ENCODE measurements around the gene CTIF. TPM values are rescaled to one million over a fixed set of nuclear protein-coding genes. Genes with fewer than 3 reads are reported as not detected.

Gene CTIF
- total RNA-seq, 1 experiment from 2014 or later: 5.8 TPM

GRCh38 chr18:48864876-48865275 is 326.0 kb downstream of the CTIF start:
- Histone ChIP-seq H3K27me3 (ENCODE audit: low read length) (no peaks in the 10 kb centered on the region), H2AFZ (ENCODE audit: low read length) (no peak overlapping the region), H3K9me2 (replicated peaks; ENCODE audit: low read length) (no peaks in the 10 kb centered on the region), H3K36me3 (ENCODE audit: low read depth, low read length) (no peaks in the 10 kb centered on the region), H3K4me1 (ENCODE audit: insufficient read depth, low read length) (no peaks in the 10 kb centered on the region), H3K4me2 (ENCODE audit: low read length) (no peak overlapping the region), H3K79me2 (ENCODE audit: low read length) (no peaks in the 10 kb centered on the region), H3F3A (ENCODE audit: low read length, unreplicated experiment) (no peaks in the 10 kb centered on the region), H3K9ac (ENCODE audit: low read length) (no peak overlapping the region), H3K9me3 (ENCODE audit: low read length) (no peaks in the 10 kb centered on the region), H3K27ac (ENCODE audit: low read length) (no peak overlapping the region), H4K20me1 (ENCODE audit: low read length) (no peaks in the 10 kb centered on the region), H3K4me3 (ENCODE audit: low read length) (no peak overlapping the region)
- CTCF ChIA-PET: no interaction called here
- ATAC-seq: no peak
- POLR2A ChIA-PET (ENCODE audit: unreplicated experiment): no interaction called here
- no TSS peak for BruUV-seq (replicated peaks)
- no peak for DNase-seq
- no peak for TF ChIP-seq EZH2phosphoT487 (IDR thresholded peaks at IDR 0.05; ENCODE audit: borderline replicate concordance, low read length)
- no peak for TF ChIP-seq CTCF (conservative IDR thresholded peaks at IDR 0.05; ENCODE audit: low read depth, low read length)
- TF ChIP-seq EZH2 (IDR thresholded peaks at IDR 0.05; ENCODE audit: low read length, unreplicated experiment): no peak
- intact Hi-C loops (cut with micrococcal nuclease): no loop called here

- H3K36me3 ChIP-seq (ENCODE audit: low read depth, low read length): no peaks in the 10 kb centered on the region
- intact Hi-C loops (cut with micrococcal nuclease): no loop called here
- no peak overlapping the region for H3K9ac ChIP-seq (ENCODE audit: low read length)
- TF ChIP-seq EZH2 (IDR thresholded peaks at IDR 0.05; ENCODE audit: low read length, unreplicated experiment): no peak
- TF ChIP-seq EZH2phosphoT487 (IDR thresholded peaks at IDR 0.05; ENCODE audit: borderline replicate concordance, low read length): no peak
- no peak for TF ChIP-seq CTCF (conservative IDR thresholded peaks at IDR 0.05; ENCODE audit: low read depth, low read length)
- ATAC-seq (no peak; the same call in 1 of the 2 replicates), DNase-seq (no peak)
- ChIA-PET CTCF (no interaction called here), POLR2A (ENCODE audit: unreplicated experiment) (no interaction called here)
- BruUV-seq (replicated peaks): no TSS peak
- no peaks in the 10 kb centered on the region for H3K4me1 ChIP-seq (ENCODE audit: insufficient read depth, low read length)
- H3F3A ChIP-seq (ENCODE audit: low read length, unreplicated experiment): no peaks in the 10 kb centered on the region
- H3K27me3 ChIP-seq (ENCODE audit: low read length): no peaks in the 10 kb centered on the region
- H3K4me3 ChIP-seq (ENCODE audit: low read length): no peak overlapping the region
- H3K4me2 ChIP-seq (ENCODE audit: low read length): no peak overlapping the region
- H3K79me2 ChIP-seq (ENCODE audit: low read length): no peaks in the 10 kb centered on the region
- no peaks in the 10 kb centered on the region for H4K20me1 ChIP-seq (ENCODE audit: low read length)
- H3K27ac ChIP-seq (ENCODE audit: low read length): no peak overlapping the region
- no peaks in the 10 kb centered on the region for H3K9me2 ChIP-seq (replicated peaks; ENCODE audit: low read length)
- no peaks in the 10 kb centered on the region for H3K9me3 ChIP-seq (ENCODE audit: low read length)
- H2AFZ ChIP-seq (ENCODE audit: low read length): no peak overlapping the region
These were observed 327.4 kb downstream of the CTIF start for GRCh38 chr18:48866028-48866733.

- H3K27ac ChIP-seq (ENCODE audit: low read length): no peak overlapping the region
- no peaks in the 10 kb centered on the region for H4K20me1 ChIP-seq (ENCODE audit: low read length)
- ChIA-PET CTCF (no interaction called here), POLR2A (ENCODE audit: unreplicated experiment) (no interaction called here)
- DNase-seq (no peak), ATAC-seq (no peak)
- H3K4me3 ChIP-seq (ENCODE audit: low read length): no peak overlapping the region
- H3K4me1 ChIP-seq (ENCODE audit: insufficient read depth, low read length): no peaks in the 10 kb centered on the region
- H3K9me3 ChIP-seq (ENCODE audit: low read length): no peaks in the 10 kb centered on the region
- no peaks in the 10 kb centered on the region for H3K36me3 ChIP-seq (ENCODE audit: low read depth, low read length)
- no peak overlapping the region for H3K4me2 ChIP-seq (ENCODE audit: low read length)
- H3F3A ChIP-seq (ENCODE audit: low read length, unreplicated experiment): no peaks in the 10 kb centered on the region
- H3K9ac ChIP-seq (ENCODE audit: low read length): no peak overlapping the region
- intact Hi-C loops (cut with micrococcal nuclease): no loop called here
- no peaks in the 10 kb centered on the region for H3K79me2 ChIP-seq (ENCODE audit: low read length)
- H3K27me3 ChIP-seq (ENCODE audit: low read length): no peaks in the 10 kb centered on the region
- H2AFZ ChIP-seq (ENCODE audit: low read length): no peak overlapping the region
- H3K9me2 ChIP-seq (replicated peaks; ENCODE audit: low read length): no peaks in the 10 kb centered on the region
- TF ChIP-seq CTCF (conservative IDR thresholded peaks at IDR 0.05; ENCODE audit: low read depth, low read length): no peak
- TF ChIP-seq EZH2phosphoT487 (IDR thresholded peaks at IDR 0.05; ENCODE audit: borderline replicate concordance, low read length): no peak
- no peak for TF ChIP-seq EZH2 (IDR thresholded peaks at IDR 0.05; ENCODE audit: low read length, unreplicated experiment)
- BruUV-seq (replicated peaks): no TSS peak
These were observed 328.0 kb downstream of the CTIF start for GRCh38 chr18:48866856-48867255.
